H9 (cell line): ENCODE results near the gene NCF2. TPM values are rescaled to one million over a fixed set of nuclear protein-coding genes. Genes with fewer than 3 reads are reported as not detected.

ENCODE experiments used
- DNase-seq: peaks from one replicate; pipeline ENCODE4 v3.0.0-alpha.2; 2017
- H2AFZ ChIP-seq: one replicate; pipeline ENCODE4 v1.6.1; 2013; ENCODE audit warnings: mild to moderate bottlenecking, low read length, control low read depth, moderate library complexity
- H2AK5ac ChIP-seq: 2 replicates; pipeline ENCODE4 v1.6.1; 2013; ENCODE audit warnings: low read length, control low read depth, mixed read lengths; ENCODE audit not compliant: insufficient read length
- H2BK120ac ChIP-seq: one replicate; pipeline ENCODE4 v1.6.1; 2013; ENCODE audit warnings: low read depth, mild to moderate bottlenecking, low read length, control low read depth, inconsistent platforms; ENCODE audit not compliant: poor library complexity, severe bottlenecking
- H2BK12ac ChIP-seq: 2 replicates; pipeline ENCODE4 v1.6.1; 2013; ENCODE audit warnings: low read length, control low read depth, mixed read lengths, low read depth; ENCODE audit not compliant: insufficient read length
- H2BK15ac ChIP-seq: 2 replicates; pipeline ENCODE4 v1.6.1; 2013; ENCODE audit warnings: low read depth, low read length, control low read depth
- H2BK20ac ChIP-seq: one replicate; pipeline ENCODE4 v1.6.1; 2013; ENCODE audit warnings: low read depth, mild to moderate bottlenecking, low read length, control low read depth, inconsistent platforms; ENCODE audit not compliant: poor library complexity, severe bottlenecking
- H2BK5ac ChIP-seq: 2 replicates; pipeline ENCODE4 v1.6.1; 2013; ENCODE audit warnings: low read length, control low read depth, mixed read lengths; ENCODE audit not compliant: insufficient read length
- H3K14ac ChIP-seq: 2 replicates; pipeline ENCODE4 v1.6.1; 2013; ENCODE audit warnings: low read length, control low read depth; ENCODE audit not compliant: insufficient read depth
- H3K18ac ChIP-seq: 2 replicates; pipeline ENCODE4 v1.6.1; 2013; ENCODE audit warnings: low read depth, mild to moderate bottlenecking, mixed read lengths, low read length, control low read depth; ENCODE audit not compliant: insufficient read length
- H3K23ac ChIP-seq: 2 replicates; pipeline ENCODE4 v1.6.1; 2013; ENCODE audit warnings: low read length, control low read depth, mixed read lengths, low read depth; ENCODE audit not compliant: insufficient read length
- H3K23me2 ChIP-seq: 2 replicates; pipeline ENCODE4 v1.6.1; 2013; ENCODE audit warnings: low read depth, mild to moderate bottlenecking, mixed read lengths, low read length, control low read depth; ENCODE audit not compliant: insufficient read length, poor library complexity, severe bottlenecking
- H3K27ac ChIP-seq: 2 replicates; pipeline ENCODE4 v1.5.1; 2013; ENCODE audit warnings: low read length, control low read depth, mixed read lengths, low read depth; ENCODE audit not compliant: insufficient read length
- H3K27me3 ChIP-seq: 2 replicates; pipeline ENCODE4 v1.6.1; 2013; ENCODE audit warnings: low read length, control low read depth, inconsistent platforms; ENCODE audit not compliant: insufficient read depth
- H3K4ac ChIP-seq: 2 replicates; pipeline ENCODE4 v1.6.1; 2013; ENCODE audit warnings: low read depth, mild to moderate bottlenecking, control low read depth, inconsistent platforms, low read length, moderate library complexity
- H3K4me1 ChIP-seq: 2 replicates; pipeline ENCODE4 v1.6.1; 2013; ENCODE audit warnings: low read length, control low read depth, inconsistent platforms; ENCODE audit not compliant: insufficient read depth
- H3K4me2 ChIP-seq: 2 replicates; pipeline ENCODE4 v1.6.1; 2013; ENCODE audit warnings: low read length, control low read depth, mixed read lengths; ENCODE audit not compliant: insufficient read length, insufficient read depth
- H3K56ac ChIP-seq: 2 replicates; pipeline ENCODE4 v1.6.1; 2013; ENCODE audit warnings: low read depth, mild to moderate bottlenecking, mixed read lengths, low read length, control low read depth; ENCODE audit not compliant: insufficient read length
- H3K79me1 ChIP-seq: 2 replicates; pipeline ENCODE4 v1.6.1; 2013; ENCODE audit warnings: low read depth, mild to moderate bottlenecking, moderate library complexity, low read length, control low read depth, inconsistent platforms; ENCODE audit not compliant: insufficient read depth, poor library complexity, severe bottlenecking
- H3K79me2 ChIP-seq: 2 replicates; pipeline ENCODE4 v1.6.1; 2013; ENCODE audit warnings: low read length, control low read depth, inconsistent platforms; ENCODE audit not compliant: insufficient read depth
- H3K9ac ChIP-seq: 2 replicates; pipeline ENCODE4 v1.6.1; 2013; ENCODE audit warnings: low read length, control low read depth, mixed read lengths; ENCODE audit not compliant: insufficient read length; ENCODE audit errors: extremely low read depth
- H3K9me3 ChIP-seq: one replicate; pipeline ENCODE4 v1.6.1; 2013; ENCODE audit warnings: low read depth, low read length, inconsistent platforms; ENCODE audit not compliant: control insufficient read depth
- H3T11ph ChIP-seq: one replicate; pipeline ENCODE4 v1.6.1; 2013; ENCODE audit warnings: mild to moderate bottlenecking, low read length, control low read depth, inconsistent platforms
- H4K20me1 ChIP-seq: one replicate; pipeline ENCODE4 v1.6.1; 2013; ENCODE audit not compliant: control insufficient read depth, insufficient read length, insufficient read depth
- H4K5ac ChIP-seq: 2 replicates; pipeline ENCODE4 v1.6.1; 2013; ENCODE audit warnings: low read depth, mild to moderate bottlenecking, mixed read lengths, low read length, control low read depth; ENCODE audit not compliant: insufficient read length
- H4K8ac ChIP-seq: replicated peaks from 2 replicates; pipeline ENCODE4 v1.6.1; 2013; ENCODE audit warnings: low read length, control low read depth, mixed read lengths, low read depth; ENCODE audit not compliant: insufficient read length
- H4K91ac ChIP-seq: 2 replicates; pipeline ENCODE4 v1.6.1; 2013; ENCODE audit warnings: low read depth, mild to moderate bottlenecking, moderate library complexity, mixed read lengths, low read length, control low read depth; ENCODE audit not compliant: insufficient read length
- H3K27ac Mint-ChIP-seq, 3 experiments: 2 replicates in 2 of 3; 3 replicates in 1 of 3; pipeline ENCODE4 v1.8.0; 2020 to 2021; ENCODE audit warnings: mixed read lengths in 3 of 3, mild to moderate bottlenecking in 1 of 3, moderate library complexity in 1 of 3
- H3K27me3 Mint-ChIP-seq: 2 replicates; pipeline ENCODE4 v1.8.0; 2021; ENCODE audit warnings: low read depth, mild to moderate bottlenecking, moderate library complexity, mixed read lengths
- H3K36me3 Mint-ChIP-seq, 3 experiments: 2 replicates in 2 of 3; 3 replicates in 1 of 3; pipeline ENCODE4 v1.8.0; 2020 to 2021; ENCODE audit warnings: low read depth in 3 of 3, mixed read lengths in 3 of 3; ENCODE audit not compliant: insufficient read depth in 1 of 3
- H3K4me1 Mint-ChIP-seq, 2 experiments: 2 replicates each; pipeline ENCODE4 v1.8.0; 2020; ENCODE audit warnings: mixed read lengths in 2 of 2
- H3K4me3 Mint-ChIP-seq, 2 experiments: 2 replicates in 1 of 2; 3 replicates in 1 of 2; pipeline ENCODE4 v1.8.0; 2020 to 2021; ENCODE audit warnings: mild to moderate bottlenecking in 2 of 2, mixed read lengths in 2 of 2, moderate library complexity in 1 of 2
- H3K9me3 Mint-ChIP-seq, 2 experiments: 2 replicates in 1 of 2; 3 replicates in 1 of 2; pipeline ENCODE4 v1.8.0; 2020; ENCODE audit warnings: mild to moderate bottlenecking in 2 of 2, mixed read lengths in 2 of 2, moderate library complexity in 1 of 2
- CTCF ChIP-seq: fragments of 200-600 bp; sonication (generic); conservative IDR thresholded peaks from 3 replicates; pipeline ENCODE4 v1.8.0; 2021; ENCODE audit warnings: antibody characterized with exemption, mild to moderate bottlenecking
- WGBS: extraction: QIAGEN DNeasy Blood & Tissue Kit; methylation state at CpG from one replicate; pipeline ENCODE4 v1.1.7; 2013; ENCODE audit warnings: missing lambda C conversion rate, low lambda C conversion rate, mixed read lengths; ENCODE audit not compliant: insufficient read length; ENCODE audit errors: extremely low coverage; 5-methylcytosine and 5-hydroxymethylcytosine counted together
- total RNA-seq: library from RNA; stranded (reverse); gene quantifications from 2 replicates; pipeline ENCODE4 v1.2.1, GENCODE V29; 2021

Gene NCF2
- total RNA-seq, 1 experiment from 2014 or later: not detected

GRCh38 chr1:183569141-183569540, 21.1 kb downstream of the NCF2 start:
- Histone ChIP-seq H3T11ph (no peak overlapping the region), H3K18ac (no peak overlapping the region), H2BK120ac (no peak overlapping the region), H3K14ac (no peak overlapping the region), H2AFZ (no peak overlapping the region), H2AK5ac (no peak overlapping the region), H2BK20ac (no peak overlapping the region), H3K56ac (no peak overlapping the region), H2BK5ac (no peak overlapping the region), H3K23me2 (no peaks in the 10 kb centered on the region), H3K23ac (no peak overlapping the region), H2BK12ac (no peak overlapping the region), H3K9ac (no peak overlapping the region), H4K5ac (no peak overlapping the region), H4K91ac (no peak overlapping the region), H3K79me2 (no peaks in the 10 kb centered on the region), H3K27ac (no peak overlapping the region), H3K4me2 (no peak overlapping the region), H3K4me1 (no peaks in the 10 kb centered on the region), H3K9me3 (no peaks in the 10 kb centered on the region), H4K8ac (no peak overlapping the region), H3K4ac (no peak overlapping the region), H2BK15ac (no peak overlapping the region), H4K20me1 (no peaks in the 10 kb centered on the region), H3K27me3 (no peaks in the 10 kb centered on the region), H3K79me1 (no peaks in the 10 kb centered on the region)
- Mint-ChIP-seq H3K27me3 (no peaks in the 10 kb centered on the region; the same call in 1 of the 2 replicates), H3K9me3 (no peaks in the 10 kb centered on the region; a peak in 1 of 5 replicates), H3K36me3 (no peaks in the 10 kb centered on the region; a peak in 1 of 7 replicates), H3K4me3 (no peak overlapping the region), H3K4me1 (no peaks in the 10 kb centered on the region), H3K27ac (no peak overlapping the region)
- no peak for DNase-seq
- TF ChIP-seq CTCF: no peak
- WGBS: no CpG with 5 or more reads among the region's 4 CpGs
